Astrocyte (in vitro differentiated cells and primary cell): ENCODE results near the gene SEMA6A.

ENCODE experiments used
- EZH2 ChIP-seq: IDR thresholded peaks from 2 replicates; pipeline ENCODE4 v1.6.1; 2012; ENCODE audit warnings: mild to moderate bottlenecking, low read length, inconsistent platforms; ENCODE audit not compliant: insufficient read depth
- TF ChIP-seq, protein P1 (sequence below): IDR thresholded peaks from 2 replicates; pipeline ENCODE4 v1.5.1; 2011; ENCODE audit warnings: low read depth, mild to moderate bottlenecking, inconsistent platforms, low read length, moderate library complexity; ENCODE audit not compliant: insufficient read depth

DNA sequence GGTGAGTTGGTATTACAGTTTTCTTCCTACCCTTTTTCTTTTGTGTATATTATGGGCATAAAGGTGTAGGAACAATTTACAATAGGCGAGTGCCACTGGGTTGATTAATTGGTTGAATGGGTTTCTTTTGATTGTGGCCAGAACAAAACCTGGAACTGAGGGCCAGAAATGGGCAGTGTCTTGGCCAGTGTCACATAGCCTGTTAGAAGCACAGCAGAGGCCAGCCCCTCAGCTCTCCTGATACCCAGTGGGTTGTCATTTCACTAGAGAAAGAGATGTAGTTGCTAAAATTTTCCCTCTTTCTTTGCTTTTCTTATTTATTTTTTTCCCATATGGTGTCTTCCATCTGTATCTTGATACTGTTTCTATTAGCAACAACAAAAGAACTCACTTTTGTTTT lies 38.8 kb upstream of the SEMA6A start:
- TF ChIP-seq, protein P1, sequence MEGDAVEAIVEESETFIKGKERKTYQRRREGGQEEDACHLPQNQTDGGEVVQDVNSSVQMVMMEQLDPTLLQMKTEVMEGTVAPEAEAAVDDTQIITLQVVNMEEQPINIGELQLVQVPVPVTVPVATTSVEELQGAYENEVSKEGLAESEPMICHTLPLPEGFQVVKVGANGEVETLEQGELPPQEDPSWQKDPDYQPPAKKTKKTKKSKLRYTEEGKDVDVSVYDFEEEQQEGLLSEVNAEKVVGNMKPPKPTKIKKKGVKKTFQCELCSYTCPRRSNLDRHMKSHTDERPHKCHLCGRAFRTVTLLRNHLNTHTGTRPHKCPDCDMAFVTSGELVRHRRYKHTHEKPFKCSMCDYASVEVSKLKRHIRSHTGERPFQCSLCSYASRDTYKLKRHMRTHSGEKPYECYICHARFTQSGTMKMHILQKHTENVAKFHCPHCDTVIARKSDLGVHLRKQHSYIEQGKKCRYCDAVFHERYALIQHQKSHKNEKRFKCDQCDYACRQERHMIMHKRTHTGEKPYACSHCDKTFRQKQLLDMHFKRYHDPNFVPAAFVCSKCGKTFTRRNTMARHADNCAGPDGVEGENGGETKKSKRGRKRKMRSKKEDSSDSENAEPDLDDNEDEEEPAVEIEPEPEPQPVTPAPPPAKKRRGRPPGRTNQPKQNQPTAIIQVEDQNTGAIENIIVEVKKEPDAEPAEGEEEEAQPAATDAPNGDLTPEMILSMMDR = no peak
- no peak for TF ChIP-seq EZH2
